HepG2 (cell line): Measurements from ENCODE around the gene COPS6. TPM values are rescaled to one million over a fixed set of nuclear protein-coding genes. Genes with fewer than 3 reads are reported as not detected.

Experiments used
- ARID5B ChIP-seq: IDR thresholded peaks from 2 replicates; pipeline ENCODE4 v1.4.0; 2020; ENCODE audit warnings: mild to moderate bottlenecking, missing genetic modification reagents
- CCDC6 ChIP-seq: sonication (generic); formaldehyde crosslinking; IDR thresholded peaks from 2 replicates; pipeline ENCODE4 v1.8.1; 2022; ENCODE audit warnings: mild to moderate bottlenecking, missing genetic modification reagents, moderate library complexity
- CEBPG ChIP-seq: IDR thresholded peaks from 2 replicates; pipeline ENCODE4 v1.6.1; 2016
- CREB1 ChIP-seq, 2 experiments: fragments of 450-650 bp in 1 of 2; IDR thresholded peaks; 2 replicates each; pipeline ENCODE4 v1.6.1; 2016 to 2017; ENCODE audit warnings: control low read depth in 1 of 2, mild to moderate bottlenecking in 1 of 2, missing compliant biosample characterization in 1 of 2, missing genetic modification characterization in 1 of 2
- DPF2 ChIP-seq: sonication (generic); formaldehyde crosslinking; IDR thresholded peaks from 2 replicates; pipeline ENCODE4 v1.4.0; 2020; ENCODE audit warnings: mild to moderate bottlenecking, low read depth, missing genetic modification reagents, borderline replicate concordance
- ELF3 ChIP-seq: IDR thresholded peaks from 2 replicates; pipeline ENCODE4 v1.6.1; 2016; ENCODE audit warnings: missing genetic modification reagents, missing compliant biosample characterization
- EP300 ChIP-seq, 3 experiments: sonication (generic) in 1 of 3; formaldehyde crosslinking in 1 of 3; IDR thresholded peaks; 2 replicates each; pipeline versions ENCODE4 v1.5.1 to v1.6.1; 2011 to 2020; ENCODE audit warnings: low read depth in 2 of 3, low read length in 2 of 3, borderline replicate concordance in 1 of 3, improper control_type of control experiment in 1 of 3, mild to moderate bottlenecking in 1 of 3, missing genetic modification reagents in 1 of 3, moderate library complexity in 1 of 3
- ETV6 ChIP-seq: sonication (generic); formaldehyde crosslinking; conservative IDR thresholded peaks from 2 replicates; pipeline ENCODE4 v1.4.0; 2020; ENCODE audit warnings: missing genetic modification reagents
- FOSL2 ChIP-seq: sonication (generic); formaldehyde crosslinking; IDR thresholded peaks from 2 replicates; pipeline ENCODE4 v1.4.0; 2020; ENCODE audit warnings: missing genetic modification reagents
- HNF1A ChIP-seq, 2 experiments: sonication (generic) in 1 of 2; formaldehyde crosslinking in 1 of 2; IDR thresholded peaks; 2 replicates each; pipeline versions ENCODE4 v1.4.0 to v1.6.1; 2016 to 2020; ENCODE audit warnings: borderline replicate concordance in 1 of 2, low read depth in 1 of 2, mild to moderate bottlenecking in 1 of 2, missing genetic modification reagents in 1 of 2
- ISL2 ChIP-seq: sonication (generic); formaldehyde crosslinking; IDR thresholded peaks from 2 replicates; pipeline ENCODE4 v1.5.0; 2020; ENCODE audit warnings: missing genetic modification reagents
- NFKB2 ChIP-seq: sonication (generic); formaldehyde crosslinking; IDR thresholded peaks from 2 replicates; pipeline ENCODE4 v1.4.0; 2020; ENCODE audit warnings: missing genetic modification reagents, borderline replicate concordance
- NR2F2 ChIP-seq: IDR thresholded peaks from 2 replicates; pipeline ENCODE4 v1.6.1; 2012; ENCODE audit warnings: low read depth, inconsistent platforms, borderline replicate concordance
- PITX1 ChIP-seq: sonication (generic); formaldehyde crosslinking; IDR thresholded peaks from 2 replicates; pipeline ENCODE4 v1.5.1; 2020; ENCODE audit warnings: mild to moderate bottlenecking, missing genetic modification reagents
- POLR2AphosphoS5 ChIP-seq: IDR thresholded peaks from 2 replicates; pipeline ENCODE4 v1.6.1; 2012; ENCODE audit warnings: low read depth, low read length
- PPARG ChIP-seq: conservative IDR thresholded peaks from 2 replicates; pipeline ENCODE4 v1.6.1; 2016; ENCODE audit warnings: missing biosample characterization, missing genetic modification reagents
- SOX6 ChIP-seq, 2 experiments: fragments of 450-650 bp in 1 of 2; sonication (generic) in 1 of 2; formaldehyde crosslinking in 1 of 2; IDR thresholded peaks; 2 replicates each; pipeline versions ENCODE4 v1.4.0 to v1.6.1; 2017 to 2020; ENCODE audit warnings: antibody characterized with exemption in 1 of 2, mild to moderate bottlenecking in 1 of 2, missing genetic modification reagents in 1 of 2
- STAT5B ChIP-seq: sonication (generic); formaldehyde crosslinking; IDR thresholded peaks from 2 replicates; pipeline ENCODE4 v1.4.0; 2020; ENCODE audit warnings: missing genetic modification reagents
- ZNF350 ChIP-seq: sonication (generic); formaldehyde crosslinking; IDR thresholded peaks from 2 replicates; pipeline ENCODE4 v1.4.0; 2020; ENCODE audit warnings: mild to moderate bottlenecking, low read depth, missing genetic modification reagents, borderline replicate concordance
- ZNF605 ChIP-seq: sonication (generic); formaldehyde crosslinking; IDR thresholded peaks from 2 replicates; pipeline ENCODE4 v1.8.0; 2022; ENCODE audit warnings: mild to moderate bottlenecking, missing genetic modification reagents
- ZSCAN29 ChIP-seq: sonication (generic); formaldehyde crosslinking; conservative IDR thresholded peaks from 2 replicates; pipeline ENCODE4 v1.4.0; 2020; ENCODE audit warnings: mild to moderate bottlenecking, missing genetic modification reagents
- polyA plus RNA-seq, 8 experiments: library from polyadenylated mRNA; depleted of rRNA in 3 of 8; stranded (reverse) in 7 of 8; unstranded in 1 of 8; fragments of >200 nt; fragmentation: Illumina TruSeq in 4 of 8; extraction: Trizol in 4 of 8; gene quantifications; 2 replicates each; pipeline versions ENCODE4 v1.2.1 to v1.2.3, GENCODE V29; 2011 to 2016; ENCODE audit warnings: low read depth in 4 of 8, missing spikeins in 1 of 8, mixed read lengths in 1 of 8; ENCODE audit not compliant: insufficient read depth in 1 of 8
- total RNA-seq, 5 experiments: library from RNA; depleted of rRNA; stranded (reverse); fragments of >200 nt; fragmentation: Illumina TruSeq; extraction: Trizol; gene quantifications; 2 replicates each; pipeline ENCODE4 v1.2.3, GENCODE V29; 2016; ENCODE audit warnings: low read depth in 1 of 5

Gene COPS6
- total and polyA plus RNA-seq, 2 of the 13 experiments (the other 11 are each of a cell fraction or from before 2014, with no cell fraction given): 33.4 to 117 TPM

- TF ChIP-seq NFKB2 (CRISPR knock-in tag) (0 out of 2 replicates have a peak, but pooled peaks have one; percentile 6), NR2F2 (peak; percentile 68), EP300 (IDR thresholded peaks at IDR 0.05; ENCODE audit: low read depth in 2 of 2, low read length in 2 of 2) (peak in 1 of 2 experiments; percentile 53; a peak in 1 of 4 replicates), EP300 (CRISPR knock-in tag; IDR thresholded peaks at IDR 0.05; ENCODE audit: borderline replicate concordance) (peak; percentile 29; the same call in 1 of the 2 replicates), ETV6 (CRISPR knock-in tag) (0 out of 2 replicates have a peak, but pooled peaks have one; percentile 56), PITX1 (CRISPR knock-in tag) (0 out of 2 replicates have a peak, but pooled peaks have one; percentile 25), ARID5B (peak; percentile 73), CEBPG (CRISPR knock-in tag) (peak; percentile 47), ELF3 (peak; percentile 38), STAT5B (no peak), FOSL2 (peak; percentile 25; the same call in 1 of the 2 replicates), SOX6 (IDR thresholded peaks at IDR 0.05) (no peak), SOX6 (CRISPR knock-in tag; IDR thresholded peaks at IDR 0.05) (peak; percentile 84), ZNF605 (peak; percentile 18; the same call in 1 of the 2 replicates), CREB1 (IDR thresholded peaks at IDR 0.05) (no peak), CREB1 (CRISPR knock-in tag; IDR thresholded peaks at IDR 0.05) (peak; percentile 13; the same call in 1 of the 2 replicates), CCDC6 (CRISPR knock-in tag) (peak; percentile 50; the same call in 1 of the 2 replicates), PPARG (CRISPR knock-in tag) (peak; percentile 88), ZSCAN29 (CRISPR knock-in tag) (0 out of 2 replicates have a peak, but pooled peaks have one; percentile 55), POLR2AphosphoS5 (peak; percentile 31; the same call in 1 of the 2 replicates), ISL2 (CRISPR knock-in tag) (peak; percentile 40; the same call in 1 of the 2 replicates), ZNF350 (CRISPR knock-in tag) (peak; percentile 61; the same call in 1 of the 2 replicates), DPF2 (CRISPR knock-in tag) (peak; percentile 65; the same call in 1 of the 2 replicates), HNF1A (IDR thresholded peaks at IDR 0.05; ENCODE audit: low read depth) (no peak), HNF1A (CRISPR knock-in tag; IDR thresholded peaks at IDR 0.05; ENCODE audit: borderline replicate concordance) (peak; percentile 62; the same call in 1 of the 2 replicates)
These were observed 9.7 kb upstream of the COPS6 start (continued) for GRCh38 chr7:100079024-100079560.
